Spleen (tissue), 7 donors: ENCODE results near the gene MINDY4.

Source experiments
- CTCF ChIP-seq, 11 experiments: fragments of 200-600 bp in 7 of 11; fragments of 450-650 bp in 4 of 11; sonication (generic) in 4 of 11; IDR thresholded peaks in 8 of 11; conservative IDR thresholded peaks in 3 of 11; 1 replicate in 7 of 11; 2 replicates in 4 of 11; pipeline versions ENCODE4 v1.4.0 to v1.8.0; 2016 to 2021; ENCODE audit warnings: antibody characterized with exemption in 11 of 11, inconsistent platforms in 4 of 11, mild to moderate bottlenecking in 1 of 11
- POLR2AphosphoS5 ChIP-seq, 3 donors: sonication (generic); formaldehyde crosslinking; IDR thresholded peaks; one replicate each; pipeline ENCODE4 v1.5.1; 2017; ENCODE audit warnings: antibody characterized with exemption in 3 of 3
- donor health status: DM: no; HTN: no; CAD: no; lungs with moderate emphysema.
- donor health status: DM: no; HTN: no; CAD: no.
- donor health status: DM: no; HTN: no; CAD: no.

- TF ChIP-seq CTCF (IDR thresholded peaks at IDR 0.05 in 8 of 11, conservative IDR thresholded peaks at IDR 0.05 in 3 of 11) (no peak), POLR2AphosphoS5 (IDR thresholded peaks at IDR 0.05) (no peak)
These were observed 157.1 kb downstream of the MINDY4 start for GRCh38 chr7:30928254-30928872.
